ENCODE results near the gene UVRAG.

Gene UVRAG

DNA sequence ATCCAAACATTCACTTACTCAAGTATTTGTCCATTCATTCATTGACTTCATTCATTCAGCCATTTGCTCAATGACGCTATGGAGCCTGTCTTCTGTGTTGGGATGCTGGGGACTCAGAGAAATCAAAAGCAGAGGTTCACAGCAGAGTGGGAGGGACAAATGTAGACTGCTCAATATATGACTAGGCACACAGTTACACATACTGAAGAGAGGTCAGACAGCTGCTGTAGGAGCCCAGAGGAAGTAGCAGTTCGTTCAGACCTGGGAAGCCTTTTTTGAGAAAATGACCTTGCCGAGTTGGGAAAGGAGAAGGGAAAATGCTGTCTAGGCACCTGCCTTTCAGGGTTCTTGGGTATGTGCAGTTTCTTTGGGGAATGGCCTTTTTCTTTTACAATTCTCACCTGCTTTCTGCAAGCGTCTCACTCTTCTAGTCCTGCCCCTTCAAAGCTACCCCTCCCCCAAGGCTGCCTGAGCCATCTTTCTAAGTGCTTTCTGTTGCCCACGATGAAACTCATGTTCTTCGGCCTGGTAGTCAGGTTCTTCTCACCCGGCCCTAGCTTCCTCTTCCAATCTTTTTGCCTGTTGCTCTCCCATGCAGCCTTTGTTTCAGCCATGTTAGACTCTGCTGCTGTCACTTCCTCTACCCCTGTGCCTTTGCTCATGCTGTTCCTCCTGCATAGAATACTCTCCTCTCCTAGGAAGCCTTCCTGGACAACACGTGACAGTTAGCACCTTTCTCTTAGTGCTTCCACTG is 4.2 kb upstream of the UVRAG start:
- DNase-seq, result no peak

- DNase-seq, result no peak
Measured at GRCh38 chr11:75811485-75811884, 3.5 kb upstream of the UVRAG start.

- no peak for DNase-seq
Measured at GRCh38 chr11:75812542-75813040, 2.4 kb upstream of the UVRAG start.

DNA sequence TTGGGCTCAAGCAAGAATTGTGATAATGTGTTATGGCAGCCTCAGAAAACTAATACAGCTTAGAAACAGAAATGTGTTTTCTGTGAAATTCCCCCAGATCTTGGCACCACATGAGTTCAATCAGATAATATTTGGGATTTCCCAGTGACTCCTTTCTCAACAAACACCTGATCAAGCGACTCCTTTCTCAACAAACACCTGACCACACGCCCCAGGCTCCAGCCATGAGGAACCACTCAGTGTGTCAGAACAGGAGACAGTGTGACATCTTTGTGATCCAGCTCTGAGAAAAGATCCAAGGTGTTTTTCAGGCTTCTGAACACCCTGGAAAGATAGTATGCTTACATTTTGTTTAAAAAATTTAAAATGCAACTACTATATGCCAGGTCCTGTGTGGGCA is 1.9 kb upstream of the UVRAG start:
- DNase-seq, result no peak

- peak; percentile 20 for DNase-seq
Measured at GRCh38 chr11:75813622-75814039, 1.4 kb upstream of the UVRAG start.

GRCh38 chr11:75814363-75814676 is 690 bp upstream of the UVRAG start:
- DNase-seq, result peak; percentile 86

- no peak for DNase-seq
Measured at GRCh38 chr11:75815345-75816168, 547 bp downstream of the UVRAG start.

- no peak for DNase-seq
Measured at GRCh38 chr11:75816561-75817239, 1.7 kb downstream of the UVRAG start.

DNA sequence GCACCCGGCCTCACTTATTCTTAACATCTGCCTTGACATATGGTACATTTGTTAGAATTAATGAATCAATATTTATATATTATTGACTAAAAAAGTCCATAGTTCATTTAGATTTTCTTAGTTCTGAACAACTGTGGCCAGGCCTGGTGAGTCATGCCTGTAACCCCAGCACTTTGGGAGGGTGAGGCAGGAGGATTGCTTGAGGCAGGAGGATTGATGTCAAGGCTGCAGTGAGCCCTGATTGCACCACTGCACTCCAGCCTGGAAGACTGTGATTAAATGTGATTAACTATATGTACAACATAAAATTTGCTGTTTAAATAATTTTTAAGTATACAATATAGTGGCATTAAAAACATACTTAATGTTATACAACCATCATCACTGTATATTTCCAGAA is 5.6 kb downstream of the UVRAG start:
- DNase-seq, result no peak

GRCh38 chr11:75821202-75821601 is 6.2 kb downstream of the UVRAG start:
- no peak for DNase-seq

- DNase-seq, result no peak
Measured at GRCh38 chr11:75822541-75822940, 7.5 kb downstream of the UVRAG start.

DNA sequence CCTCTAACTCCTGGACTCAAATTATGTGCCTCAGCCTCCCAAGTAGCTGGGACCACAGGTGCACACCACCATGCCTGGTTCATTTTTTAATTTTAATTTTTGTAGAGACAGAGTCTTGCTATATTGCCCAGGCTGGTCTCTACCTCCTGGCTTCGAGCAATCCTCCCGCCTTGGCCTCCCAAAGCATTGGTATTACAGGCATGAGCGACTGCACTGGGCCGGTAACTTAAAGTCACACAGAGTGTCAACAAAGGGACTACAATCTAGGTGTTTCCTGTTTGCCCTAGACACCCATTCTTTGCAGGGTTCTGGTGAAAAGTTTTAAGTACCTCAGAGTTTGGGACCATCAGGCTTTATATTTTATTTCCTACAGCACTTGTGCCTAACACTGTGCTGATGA is 8.4 kb downstream of the UVRAG start:
- no peak for DNase-seq

- DNase-seq, result no peak
Measured at GRCh38 chr11:75823946-75824345, 8.9 kb downstream of the UVRAG start.

- DNase-seq, result no peak
Measured at GRCh38 chr11:75826461-75827230, 11.6 kb downstream of the UVRAG start.

DNA sequence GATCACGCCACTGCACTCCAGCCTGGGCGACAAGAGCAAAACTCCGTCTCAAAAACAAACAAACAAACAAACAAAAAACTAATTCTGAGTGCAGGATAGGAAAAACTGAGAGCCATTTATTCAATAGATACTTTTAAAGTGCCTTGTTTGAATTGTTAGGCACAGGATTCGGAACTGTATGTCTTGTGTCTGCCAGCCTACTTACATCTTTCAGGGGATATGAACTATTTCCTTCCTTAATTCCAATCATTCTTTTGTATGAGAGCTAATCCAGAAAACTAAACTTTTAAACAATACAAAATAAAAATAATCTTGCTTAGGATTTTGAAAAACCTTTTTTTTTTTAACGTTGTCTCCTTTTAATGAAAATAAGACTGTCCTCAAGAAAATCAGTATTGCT is 12.6 kb downstream of the UVRAG start:
- DNase-seq, result no peak

DNA sequence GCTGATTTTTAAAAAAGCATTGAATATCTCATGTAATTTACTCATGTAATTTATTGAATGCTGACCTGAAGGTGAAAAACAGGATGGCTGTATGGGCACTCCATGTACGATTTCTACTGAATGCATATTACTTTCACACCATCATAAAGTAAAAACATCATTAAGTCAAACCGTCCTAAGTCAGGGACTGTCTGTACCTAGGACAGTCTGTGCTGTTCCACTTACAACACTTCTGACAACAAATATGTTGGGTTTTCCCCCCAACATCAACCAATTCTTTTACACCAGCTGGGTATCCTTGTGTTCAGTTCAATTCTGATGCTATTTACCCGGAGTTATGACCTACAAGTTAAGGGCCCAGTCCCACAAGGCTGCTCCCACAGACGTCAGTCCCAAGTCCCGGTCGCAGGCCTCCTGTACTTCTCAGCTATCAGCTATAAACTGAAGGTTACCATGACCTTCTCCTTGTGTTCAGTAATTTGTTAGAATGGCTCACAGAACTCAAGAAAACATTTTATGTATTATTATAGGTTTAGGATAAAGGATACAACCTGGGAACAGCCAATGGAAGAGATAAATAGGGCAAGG is 17.0 kb downstream of the UVRAG start:
- no peak for DNase-seq

GRCh38 chr11:75834728-75835127 is 19.7 kb downstream of the UVRAG start:
- DNase-seq, result no peak

DNA sequence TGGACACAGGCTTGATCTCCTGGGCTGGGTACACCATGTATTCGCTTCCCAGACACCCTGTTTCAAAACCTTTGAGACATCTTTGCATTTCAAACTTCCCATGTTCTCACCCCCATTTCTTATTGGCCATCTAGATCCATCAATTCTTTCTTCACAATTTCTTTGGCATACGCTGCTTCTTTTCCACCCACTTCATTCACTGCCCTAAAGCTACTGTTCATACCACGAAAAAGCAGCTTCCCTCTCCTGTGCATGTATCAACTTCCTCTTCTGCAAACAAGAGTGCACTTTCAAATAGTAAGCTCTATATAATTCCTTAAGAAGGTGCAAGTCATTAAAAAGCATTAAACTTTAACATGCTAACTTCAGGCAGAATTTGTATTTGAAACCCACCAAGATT is 21.4 kb downstream of the UVRAG start:
- no peak for DNase-seq

DNA sequence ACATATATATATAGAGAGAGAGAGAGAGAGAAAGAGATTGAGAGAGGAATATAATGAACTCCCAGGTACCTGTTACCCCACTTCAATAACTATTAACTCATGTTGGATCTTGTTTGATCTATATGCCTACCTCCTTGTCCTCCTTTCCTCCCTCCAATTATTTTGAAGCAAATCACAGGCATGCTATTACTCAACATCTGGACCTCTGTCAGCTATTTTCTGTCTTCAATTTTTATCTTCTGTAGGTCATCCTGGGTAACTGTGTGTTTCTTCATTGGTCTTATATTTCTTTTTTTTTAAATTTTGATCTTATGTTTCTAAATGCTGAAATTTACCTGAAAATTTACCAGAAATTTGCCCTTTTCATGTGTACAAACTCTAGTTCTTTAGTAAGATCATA is 24.8 kb downstream of the UVRAG start:
- no peak for DNase-seq

GRCh38 chr11:75840522-75840921 is 25.5 kb downstream of the UVRAG start:
- no peak for DNase-seq

- DNase-seq, result no peak
Measured at GRCh38 chr11:75841739-75842138, 26.7 kb downstream of the UVRAG start.

DNA sequence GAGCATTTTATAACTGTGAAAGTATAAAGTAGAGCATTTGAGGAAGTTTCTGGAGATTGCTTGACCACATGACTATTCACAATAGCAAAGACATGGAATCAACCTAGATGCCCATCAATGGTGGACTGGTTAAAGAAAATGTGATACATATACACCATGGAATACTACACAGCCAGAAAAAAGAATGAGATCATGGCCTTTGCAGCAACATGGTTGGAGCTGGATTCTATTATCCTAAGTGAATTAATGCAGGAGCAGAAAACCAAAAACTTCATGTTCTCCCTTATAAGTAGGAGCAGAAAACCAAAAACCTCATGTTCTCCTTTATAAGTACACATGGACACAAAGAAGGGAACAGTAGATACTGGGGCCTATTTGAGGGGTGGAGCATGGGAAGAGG is 30.3 kb downstream of the UVRAG start:
- no peak for DNase-seq

- DNase-seq, result no peak
Measured at GRCh38 chr11:75849894-75850293, 34.9 kb downstream of the UVRAG start.

Data from kidney glomerular epithelial cell (primary cell).